ENCODE results near the gene MLKL.

MLKL gene

DNA sequence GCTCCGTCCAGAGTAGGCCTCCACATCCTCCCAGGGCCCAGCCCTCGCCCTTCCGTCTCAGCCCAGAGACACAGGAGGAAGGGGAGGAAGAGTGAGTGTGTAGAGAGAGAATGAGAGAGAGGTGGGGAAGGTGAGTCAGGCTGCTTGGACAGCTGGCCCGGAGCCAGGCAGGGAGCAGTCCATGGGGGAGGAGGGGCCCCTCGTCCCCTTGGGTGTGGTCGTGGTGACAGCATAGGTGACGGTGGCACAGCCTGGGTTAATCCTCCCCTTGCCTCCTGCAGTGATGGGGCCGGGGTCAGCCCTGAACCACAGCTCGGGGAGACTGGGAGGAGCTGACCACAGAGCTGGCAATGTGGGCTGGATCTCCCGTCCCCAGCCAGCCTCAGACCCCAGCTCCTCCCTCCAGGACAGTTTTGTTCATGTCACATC, 37.5 kb upstream of the MLKL start:
- ChIA-PET POLR2A (no interaction called here), CTCF (interaction anchor here (1.3 to 2.1 kb wide), 2 partner anchors 8 to 124 kb away, joined by 4 to 9 read pairs; no protein-coding TSS in a partner anchor)
- Histone ChIP-seq H3K36me3 (ENCODE audit: control insufficient read depth in 4 of 4, insufficient read depth in 4 of 4, low read length in 3 of 4) (no peaks in the 10 kb centered on the region), H3K27ac (ENCODE audit: insufficient read depth in 1 of 2, low read depth in 1 of 2, low read length in 2 of 2, poor library complexity in 1 of 2, severe bottlenecking in 2 of 2) (no peak overlapping the region), H3K4me1 (ENCODE audit: control extremely low read depth in 1 of 4, control insufficient read depth in 4 of 4, insufficient read depth in 4 of 4, low read length in 3 of 4) (peaks cover 0 to 28% (median 16%) of the 10 kb centered on the region in 4 experiments), H3K27me3 (replicated peaks in 2 of 5; ENCODE audit: control insufficient read depth in 4 of 5, insufficient read depth in 5 of 5, low read length in 4 of 5) (no peaks in the 10 kb centered on the region), H3K9me3 (ENCODE audit: control extremely low read depth in 1 of 5, control insufficient read depth in 4 of 5, insufficient read depth in 2 of 5, low read depth in 1 of 5, low read length in 4 of 5) (no peaks in the 10 kb centered on the region), H3K4me3 (ENCODE audit: control insufficient read depth in 1 of 7, extremely low read depth in 1 of 7, insufficient read depth in 4 of 7, low read depth in 2 of 7, low read length in 6 of 7) (no peak overlapping the region)
- 68% methylated on average over 8 of the region's 10 CpGs for WGBS (ENCODE audit: insufficient coverage)
- DNase-seq, result no peak

DNA sequence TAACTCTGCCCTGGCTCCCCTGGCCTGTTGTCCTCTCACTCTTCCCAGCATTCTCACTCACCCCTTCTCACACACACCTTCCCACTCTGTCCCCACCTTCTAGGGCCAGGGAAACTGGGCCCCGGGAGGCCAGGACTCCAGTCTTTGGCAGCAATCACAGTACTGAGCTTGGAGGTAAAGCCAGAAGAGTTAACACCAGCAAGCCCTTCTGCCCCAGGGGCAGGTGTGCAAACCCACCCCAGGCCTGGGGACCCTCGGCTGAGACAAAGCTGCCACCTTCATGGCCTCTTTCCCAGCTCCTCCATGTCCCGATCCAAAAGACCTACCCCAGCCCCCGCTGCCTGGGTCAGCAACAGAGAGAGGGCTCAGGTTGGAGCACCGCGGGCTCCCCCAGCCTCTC, 36.9 kb upstream of the MLKL start:
- H3K4me1 ChIP-seq (ENCODE audit: control extremely low read depth in 1 of 4, control insufficient read depth in 4 of 4, insufficient read depth in 4 of 4, low read length in 3 of 4), result peaks cover 0 to 28% (median 16%) of the 10 kb centered on the region in 4 experiments
- CTCF ChIA-PET, result interaction anchor here (2.1 kb wide), 1 partner anchor 125 kb away, joined by 9 read pairs; no protein-coding TSS in a partner anchor
- no peaks in the 10 kb centered on the region for H3K27me3 ChIP-seq (replicated peaks in 2 of 5; ENCODE audit: control insufficient read depth in 4 of 5, insufficient read depth in 5 of 5, low read length in 4 of 5)
- POLR2A ChIA-PET, result no interaction called here
- H3K4me3 ChIP-seq (ENCODE audit: control insufficient read depth in 1 of 7, extremely low read depth in 1 of 7, insufficient read depth in 4 of 7, low read depth in 2 of 7, low read length in 6 of 7), result no peak overlapping the region
- H3K27ac ChIP-seq (ENCODE audit: insufficient read depth in 1 of 2, low read depth in 1 of 2, low read length in 2 of 2, poor library complexity in 1 of 2, severe bottlenecking in 2 of 2), result no peak overlapping the region
- no peaks in the 10 kb centered on the region for H3K36me3 ChIP-seq (ENCODE audit: control insufficient read depth in 4 of 4, insufficient read depth in 4 of 4, low read length in 3 of 4)
- no peaks in the 10 kb centered on the region for H3K9me3 ChIP-seq (ENCODE audit: control extremely low read depth in 1 of 5, control insufficient read depth in 4 of 5, insufficient read depth in 2 of 5, low read depth in 1 of 5, low read length in 4 of 5)
- DNase-seq, result no peak
- 95% methylated on average over 5 of the region's 6 CpGs for WGBS (ENCODE audit: insufficient coverage)

GRCh38 chr16:74736531-74737157, 36.0 kb upstream of the MLKL start:
- DNase-seq, result no peak
- Histone ChIP-seq H3K9me3 (ENCODE audit: control extremely low read depth in 1 of 5, control insufficient read depth in 4 of 5, insufficient read depth in 2 of 5, low read depth in 1 of 5, low read length in 4 of 5) (no peaks in the 10 kb centered on the region), H3K36me3 (ENCODE audit: control insufficient read depth in 4 of 4, insufficient read depth in 4 of 4, low read length in 3 of 4) (no peaks in the 10 kb centered on the region), H3K4me1 (ENCODE audit: control extremely low read depth in 1 of 4, control insufficient read depth in 4 of 4, insufficient read depth in 4 of 4, low read length in 3 of 4) (peaks cover 0 to 24% (median 15%) of the 10 kb centered on the region in 4 experiments), H3K27me3 (replicated peaks in 2 of 5; ENCODE audit: control insufficient read depth in 4 of 5, insufficient read depth in 5 of 5, low read length in 4 of 5) (no peaks in the 10 kb centered on the region), H3K4me3 (ENCODE audit: control insufficient read depth in 1 of 7, extremely low read depth in 1 of 7, insufficient read depth in 4 of 7, low read depth in 2 of 7, low read length in 6 of 7) (no peak overlapping the region), H3K27ac (ENCODE audit: insufficient read depth in 1 of 2, low read depth in 1 of 2, low read length in 2 of 2, poor library complexity in 1 of 2, severe bottlenecking in 2 of 2) (no peak overlapping the region)
- POLR2A ChIA-PET, result no interaction called here
- CTCF ChIA-PET, result no interaction called here
- WGBS (ENCODE audit: insufficient coverage), result 100% methylated on average over 2 of the region's 9 CpGs

GRCh38 chr16:74735554-74735953, 34.9 kb upstream of the MLKL start:
- ChIA-PET CTCF (interaction anchor here (1.4 kb wide), 1 partner anchor 10 kb away, joined by 4 read pairs; no protein-coding TSS in a partner anchor), POLR2A (no interaction called here)
- Histone ChIP-seq H3K27me3 (replicated peaks in 2 of 5; ENCODE audit: control insufficient read depth in 4 of 5, insufficient read depth in 5 of 5, low read length in 4 of 5) (no peaks in the 10 kb centered on the region), H3K4me3 (ENCODE audit: control insufficient read depth in 1 of 7, extremely low read depth in 1 of 7, insufficient read depth in 4 of 7, low read depth in 2 of 7, low read length in 6 of 7) (no peak overlapping the region), H3K36me3 (ENCODE audit: control insufficient read depth in 4 of 4, insufficient read depth in 4 of 4, low read length in 3 of 4) (no peaks in the 10 kb centered on the region), H3K4me1 (ENCODE audit: control extremely low read depth in 1 of 4, control insufficient read depth in 4 of 4, insufficient read depth in 4 of 4, low read length in 3 of 4) (peaks cover 3 to 27% (median 19%) of the 10 kb centered on the region in 4 experiments), H3K9me3 (ENCODE audit: control extremely low read depth in 1 of 5, control insufficient read depth in 4 of 5, insufficient read depth in 2 of 5, low read depth in 1 of 5, low read length in 4 of 5) (no peaks in the 10 kb centered on the region), H3K27ac (ENCODE audit: insufficient read depth in 1 of 2, low read depth in 1 of 2, low read length in 2 of 2, poor library complexity in 1 of 2, severe bottlenecking in 2 of 2) (no peak overlapping the region)
- 100% methylated on average over 3 of the region's 3 CpGs for WGBS (ENCODE audit: insufficient coverage)
- DNase-seq, result no peak

DNA sequence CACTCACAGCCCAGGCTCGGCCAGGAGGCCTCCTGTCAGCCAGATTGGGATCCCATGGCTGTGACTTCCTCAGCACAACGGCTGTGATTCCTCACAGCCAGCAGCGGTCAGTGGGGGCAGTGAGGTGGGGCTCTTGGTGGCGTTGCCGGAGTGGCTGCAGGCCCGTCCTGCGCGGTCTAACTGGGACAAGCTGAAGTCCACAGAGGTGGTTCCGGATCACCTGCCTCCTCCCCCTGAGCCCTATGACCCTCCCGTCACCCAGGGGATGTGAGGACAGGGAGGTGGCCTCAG, 34.4 kb upstream of the MLKL start:
- H3K27ac ChIP-seq (ENCODE audit: insufficient read depth in 1 of 2, low read depth in 1 of 2, low read length in 2 of 2, poor library complexity in 1 of 2, severe bottlenecking in 2 of 2), result no peak overlapping the region

GRCh38 chr16:74734361-74735161, 33.9 kb upstream of the MLKL start:
- 92% methylated on average over 20 of the region's 21 CpGs for WGBS (ENCODE audit: insufficient coverage)
- ChIA-PET CTCF (interaction anchor here (1.4 kb wide), 1 partner anchor 9 kb away, joined by 4 read pairs; no protein-coding TSS in a partner anchor), POLR2A (no interaction called here)
- Histone ChIP-seq H3K36me3 (ENCODE audit: control insufficient read depth in 4 of 4, insufficient read depth in 4 of 4, low read length in 3 of 4) (no peaks in the 10 kb centered on the region), H3K27me3 (replicated peaks in 2 of 5; ENCODE audit: control insufficient read depth in 4 of 5, insufficient read depth in 5 of 5, low read length in 4 of 5) (no peaks in the 10 kb centered on the region), H3K4me3 (ENCODE audit: control insufficient read depth in 1 of 7, extremely low read depth in 1 of 7, insufficient read depth in 4 of 7, low read depth in 2 of 7, low read length in 6 of 7) (no peak overlapping the region), H3K9me3 (ENCODE audit: control extremely low read depth in 1 of 5, control insufficient read depth in 4 of 5, insufficient read depth in 2 of 5, low read depth in 1 of 5, low read length in 4 of 5) (no peaks in the 10 kb centered on the region), H3K4me1 (ENCODE audit: control extremely low read depth in 1 of 4, control insufficient read depth in 4 of 4, insufficient read depth in 4 of 4, low read length in 3 of 4) (peaks cover 5 to 37% (median 28%) of the 10 kb centered on the region in 4 experiments), H3K27ac (ENCODE audit: insufficient read depth in 1 of 2, low read depth in 1 of 2, low read length in 2 of 2, poor library complexity in 1 of 2, severe bottlenecking in 2 of 2) (no peak overlapping the region)
- DNase-seq, result no peak

More for the DNA sequence above, 34.4 kb upstream of the MLKL start:
- H3K4me1 ChIP-seq (ENCODE audit: control extremely low read depth in 1 of 4, control insufficient read depth in 4 of 4, insufficient read depth in 4 of 4, low read length in 3 of 4), result peaks cover 5 to 32% (median 23%) of the 10 kb centered on the region in 4 experiments
- H3K9me3 ChIP-seq (ENCODE audit: control extremely low read depth in 1 of 5, control insufficient read depth in 4 of 5, insufficient read depth in 2 of 5, low read depth in 1 of 5, low read length in 4 of 5), result no peaks in the 10 kb centered on the region
- ChIA-PET CTCF (interaction anchor here (1.4 kb wide), 1 partner anchor 9 kb away, joined by 4 read pairs; no protein-coding TSS in a partner anchor), POLR2A (no interaction called here)
- H3K4me3 ChIP-seq (ENCODE audit: control insufficient read depth in 1 of 7, extremely low read depth in 1 of 7, insufficient read depth in 4 of 7, low read depth in 2 of 7, low read length in 6 of 7), result no peak overlapping the region
- H3K36me3 ChIP-seq (ENCODE audit: control insufficient read depth in 4 of 4, insufficient read depth in 4 of 4, low read length in 3 of 4), result no peaks in the 10 kb centered on the region
- no peaks in the 10 kb centered on the region for H3K27me3 ChIP-seq (replicated peaks in 2 of 5; ENCODE audit: control insufficient read depth in 4 of 5, insufficient read depth in 5 of 5, low read length in 4 of 5)
- no peak for DNase-seq
- WGBS (ENCODE audit: insufficient coverage), result 86% methylated on average over 9 of the region's 10 CpGs
